H9 (cell line): Measurements from ENCODE around the gene TRIM52. TPM values are rescaled to one million over a fixed set of nuclear protein-coding genes. Genes with fewer than 3 reads are reported as not detected.

ENCODE experiments used
- DNase-seq: peaks from one replicate; pipeline ENCODE4 v3.0.0-alpha.2; 2017
- H2AFZ ChIP-seq: one replicate; pipeline ENCODE4 v1.6.1; 2013; ENCODE audit warnings: mild to moderate bottlenecking, low read length, control low read depth, moderate library complexity
- H2AK5ac ChIP-seq: 2 replicates; pipeline ENCODE4 v1.6.1; 2013; ENCODE audit warnings: low read length, control low read depth, mixed read lengths; ENCODE audit not compliant: insufficient read length
- H2BK120ac ChIP-seq: one replicate; pipeline ENCODE4 v1.6.1; 2013; ENCODE audit warnings: low read depth, mild to moderate bottlenecking, low read length, control low read depth, inconsistent platforms; ENCODE audit not compliant: poor library complexity, severe bottlenecking
- H2BK12ac ChIP-seq: 2 replicates; pipeline ENCODE4 v1.6.1; 2013; ENCODE audit warnings: low read length, control low read depth, mixed read lengths, low read depth; ENCODE audit not compliant: insufficient read length
- H2BK15ac ChIP-seq: 2 replicates; pipeline ENCODE4 v1.6.1; 2013; ENCODE audit warnings: low read depth, low read length, control low read depth
- H2BK20ac ChIP-seq: one replicate; pipeline ENCODE4 v1.6.1; 2013; ENCODE audit warnings: low read depth, mild to moderate bottlenecking, low read length, control low read depth, inconsistent platforms; ENCODE audit not compliant: poor library complexity, severe bottlenecking
- H2BK5ac ChIP-seq: 2 replicates; pipeline ENCODE4 v1.6.1; 2013; ENCODE audit warnings: low read length, control low read depth, mixed read lengths; ENCODE audit not compliant: insufficient read length
- H3K14ac ChIP-seq: 2 replicates; pipeline ENCODE4 v1.6.1; 2013; ENCODE audit warnings: low read length, control low read depth; ENCODE audit not compliant: insufficient read depth
- H3K18ac ChIP-seq: 2 replicates; pipeline ENCODE4 v1.6.1; 2013; ENCODE audit warnings: low read depth, mild to moderate bottlenecking, mixed read lengths, low read length, control low read depth; ENCODE audit not compliant: insufficient read length
- H3K23ac ChIP-seq: 2 replicates; pipeline ENCODE4 v1.6.1; 2013; ENCODE audit warnings: low read length, control low read depth, mixed read lengths, low read depth; ENCODE audit not compliant: insufficient read length
- H3K23me2 ChIP-seq: 2 replicates; pipeline ENCODE4 v1.6.1; 2013; ENCODE audit warnings: low read depth, mild to moderate bottlenecking, mixed read lengths, low read length, control low read depth; ENCODE audit not compliant: insufficient read length, poor library complexity, severe bottlenecking
- H3K27ac ChIP-seq: 2 replicates; pipeline ENCODE4 v1.5.1; 2013; ENCODE audit warnings: low read length, control low read depth, mixed read lengths, low read depth; ENCODE audit not compliant: insufficient read length
- H3K27me3 ChIP-seq: 2 replicates; pipeline ENCODE4 v1.6.1; 2013; ENCODE audit warnings: low read length, control low read depth, inconsistent platforms; ENCODE audit not compliant: insufficient read depth
- H3K4ac ChIP-seq: 2 replicates; pipeline ENCODE4 v1.6.1; 2013; ENCODE audit warnings: low read depth, mild to moderate bottlenecking, control low read depth, inconsistent platforms, low read length, moderate library complexity
- H3K4me1 ChIP-seq: 2 replicates; pipeline ENCODE4 v1.6.1; 2013; ENCODE audit warnings: low read length, control low read depth, inconsistent platforms; ENCODE audit not compliant: insufficient read depth
- H3K4me2 ChIP-seq: 2 replicates; pipeline ENCODE4 v1.6.1; 2013; ENCODE audit warnings: low read length, control low read depth, mixed read lengths; ENCODE audit not compliant: insufficient read length, insufficient read depth
- H3K56ac ChIP-seq: 2 replicates; pipeline ENCODE4 v1.6.1; 2013; ENCODE audit warnings: low read depth, mild to moderate bottlenecking, mixed read lengths, low read length, control low read depth; ENCODE audit not compliant: insufficient read length
- H3K79me1 ChIP-seq: 2 replicates; pipeline ENCODE4 v1.6.1; 2013; ENCODE audit warnings: low read depth, mild to moderate bottlenecking, moderate library complexity, low read length, control low read depth, inconsistent platforms; ENCODE audit not compliant: insufficient read depth, poor library complexity, severe bottlenecking
- H3K79me2 ChIP-seq: 2 replicates; pipeline ENCODE4 v1.6.1; 2013; ENCODE audit warnings: low read length, control low read depth, inconsistent platforms; ENCODE audit not compliant: insufficient read depth
- H3K9ac ChIP-seq: 2 replicates; pipeline ENCODE4 v1.6.1; 2013; ENCODE audit warnings: low read length, control low read depth, mixed read lengths; ENCODE audit not compliant: insufficient read length; ENCODE audit errors: extremely low read depth
- H3K9me3 ChIP-seq: one replicate; pipeline ENCODE4 v1.6.1; 2013; ENCODE audit warnings: low read depth, low read length, inconsistent platforms; ENCODE audit not compliant: control insufficient read depth
- H3T11ph ChIP-seq: one replicate; pipeline ENCODE4 v1.6.1; 2013; ENCODE audit warnings: mild to moderate bottlenecking, low read length, control low read depth, inconsistent platforms
- H4K20me1 ChIP-seq: one replicate; pipeline ENCODE4 v1.6.1; 2013; ENCODE audit not compliant: control insufficient read depth, insufficient read length, insufficient read depth
- H4K5ac ChIP-seq: 2 replicates; pipeline ENCODE4 v1.6.1; 2013; ENCODE audit warnings: low read depth, mild to moderate bottlenecking, mixed read lengths, low read length, control low read depth; ENCODE audit not compliant: insufficient read length
- H4K8ac ChIP-seq: replicated peaks from 2 replicates; pipeline ENCODE4 v1.6.1; 2013; ENCODE audit warnings: low read length, control low read depth, mixed read lengths, low read depth; ENCODE audit not compliant: insufficient read length
- H4K91ac ChIP-seq: 2 replicates; pipeline ENCODE4 v1.6.1; 2013; ENCODE audit warnings: low read depth, mild to moderate bottlenecking, moderate library complexity, mixed read lengths, low read length, control low read depth; ENCODE audit not compliant: insufficient read length
- H3K27ac Mint-ChIP-seq, 3 experiments: 2 replicates in 2 of 3; 3 replicates in 1 of 3; pipeline ENCODE4 v1.8.0; 2020 to 2021; ENCODE audit warnings: mixed read lengths in 3 of 3, mild to moderate bottlenecking in 1 of 3, moderate library complexity in 1 of 3
- H3K27me3 Mint-ChIP-seq: 2 replicates; pipeline ENCODE4 v1.8.0; 2021; ENCODE audit warnings: low read depth, mild to moderate bottlenecking, moderate library complexity, mixed read lengths
- H3K36me3 Mint-ChIP-seq, 3 experiments: 2 replicates in 2 of 3; 3 replicates in 1 of 3; pipeline ENCODE4 v1.8.0; 2020 to 2021; ENCODE audit warnings: low read depth in 3 of 3, mixed read lengths in 3 of 3; ENCODE audit not compliant: insufficient read depth in 1 of 3
- H3K4me1 Mint-ChIP-seq, 2 experiments: 2 replicates each; pipeline ENCODE4 v1.8.0; 2020; ENCODE audit warnings: mixed read lengths in 2 of 2
- H3K4me3 Mint-ChIP-seq, 2 experiments: 2 replicates in 1 of 2; 3 replicates in 1 of 2; pipeline ENCODE4 v1.8.0; 2020 to 2021; ENCODE audit warnings: mild to moderate bottlenecking in 2 of 2, mixed read lengths in 2 of 2, moderate library complexity in 1 of 2
- H3K9me3 Mint-ChIP-seq, 2 experiments: 2 replicates in 1 of 2; 3 replicates in 1 of 2; pipeline ENCODE4 v1.8.0; 2020; ENCODE audit warnings: mild to moderate bottlenecking in 2 of 2, mixed read lengths in 2 of 2, moderate library complexity in 1 of 2
- CTCF ChIP-seq: fragments of 200-600 bp; sonication (generic); conservative IDR thresholded peaks from 3 replicates; pipeline ENCODE4 v1.8.0; 2021; ENCODE audit warnings: antibody characterized with exemption, mild to moderate bottlenecking
- WGBS: extraction: QIAGEN DNeasy Blood & Tissue Kit; methylation state at CpG from one replicate; pipeline ENCODE4 v1.1.7; 2013; ENCODE audit warnings: missing lambda C conversion rate, low lambda C conversion rate, mixed read lengths; ENCODE audit not compliant: insufficient read length; ENCODE audit errors: extremely low coverage; 5-methylcytosine and 5-hydroxymethylcytosine counted together
- total RNA-seq: library from RNA; stranded (reverse); gene quantifications from 2 replicates; pipeline ENCODE4 v1.2.1, GENCODE V29; 2021

Gene TRIM52
- total RNA-seq, 1 experiment from 2014 or later, result 5.1 TPM

DNA sequence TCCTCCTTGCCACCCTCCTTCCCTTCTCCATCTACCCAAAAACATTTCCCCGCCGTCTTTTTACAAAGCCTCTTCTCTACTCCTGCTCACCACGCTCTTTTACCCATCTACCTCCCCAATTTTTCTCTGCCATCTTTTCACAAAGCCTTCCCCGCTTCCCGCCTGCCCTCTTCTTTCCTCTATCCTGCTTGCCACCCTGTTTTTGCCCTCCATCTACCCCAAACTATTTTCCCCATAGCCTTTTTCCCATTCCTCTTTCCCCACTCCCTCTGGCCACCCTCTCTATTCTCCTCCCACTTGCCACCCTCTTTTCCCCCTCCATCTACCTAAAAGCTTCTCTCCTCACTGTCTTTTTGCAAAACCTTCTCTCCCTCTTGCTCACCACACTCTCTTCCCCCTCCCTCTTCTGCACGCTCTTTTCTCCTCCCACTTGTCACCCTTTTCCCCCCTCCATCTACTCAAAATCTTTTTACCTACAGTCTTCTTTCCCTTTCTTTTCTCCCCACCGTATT lies 19.4 kb upstream of the TRIM52 start:
- peaks cover 0 to 3% of the 10 kb centered on the region in 2 experiments; a peak in 2 of 5 replicates for H3K9me3 Mint-ChIP-seq

More for the DNA sequence above, 19.4 kb upstream of the TRIM52 start:
- peak overlapping the region; percentile 44 for H3K9ac ChIP-seq
- Mint-ChIP-seq H3K4me3 (no peak overlapping the region), H3K27ac (no peak overlapping the region), H3K27me3 (no peaks in the 10 kb centered on the region; the same call in 1 of the 2 replicates), H3K36me3 (peaks cover 2 to 13% (median 11%) of the 10 kb centered on the region in 3 experiments; a peak in 5 of 7 replicates), H3K4me1 (peaks cover 11 to 15% of the 10 kb centered on the region in 2 experiments; a peak in 3 of 4 replicates)
- H2BK12ac ChIP-seq, result no peak overlapping the region
- H3K4me1 ChIP-seq, result no peaks in the 10 kb centered on the region
- no peaks in the 10 kb centered on the region for H3K27me3 ChIP-seq
- H3K79me2 ChIP-seq, result no peaks in the 10 kb centered on the region; the same call in 1 of the 2 replicates
- H4K20me1 ChIP-seq, result no peaks in the 10 kb centered on the region
- H2AFZ ChIP-seq, result no peak overlapping the region
- H2BK5ac ChIP-seq, result no peak overlapping the region
- no peak overlapping the region for H2BK120ac ChIP-seq
- no peaks in the 10 kb centered on the region for H3K9me3 ChIP-seq
- no peak overlapping the region for H2AK5ac ChIP-seq
- H3K14ac ChIP-seq, result no peak overlapping the region
- 88% methylated on average over 3 of the region's 7 CpGs for WGBS
- no peak overlapping the region for H2BK20ac ChIP-seq
- peaks cover 2% of the 10 kb centered on the region for H3K79me1 ChIP-seq
- H4K8ac ChIP-seq, result no peak overlapping the region
- DNase-seq, result no peak
- H3K23me2 ChIP-seq, result peaks cover 9% of the 10 kb centered on the region
- H4K5ac ChIP-seq, result no peak overlapping the region
- H2BK15ac ChIP-seq, result no peak overlapping the region
- H3K18ac ChIP-seq, result no peak overlapping the region
- TF ChIP-seq CTCF, result no peak
- H3K56ac ChIP-seq, result no peak overlapping the region
- H3K4me2 ChIP-seq, result peak overlapping the region; percentile 83
- H3T11ph ChIP-seq, result no peak overlapping the region
- H3K23ac ChIP-seq, result no peak overlapping the region
- no peak overlapping the region for H3K4ac ChIP-seq
- no peak overlapping the region for H4K91ac ChIP-seq
- no peak overlapping the region for H3K27ac ChIP-seq
